WERI-Rb-1 (cell line): ENCODE data around the gene ELF1.
"Not testable (repeated sequence)": the region's sequence is repeated elsewhere in the genome, so short reads cannot be mapped to it uniquely, and the experiment has no call there.

Experiments
- DNase-seq: peaks from one replicate; pipeline ENCODE4 v3.0.0-alpha.2; 2020
- H3K27ac ChIP-seq: fragments of 250-450 bp; sonication (Bioruptor Pico); 2 replicates; pipeline ENCODE4 v1.5.1; 2020; ENCODE audit warnings: mild to moderate bottlenecking, moderate library complexity
- H3K27me3 ChIP-seq: fragments of 250-450 bp; sonication (Bioruptor Pico); 2 replicates; pipeline ENCODE4 v1.5.1; 2021; ENCODE audit warnings: mild to moderate bottlenecking, low read depth, moderate library complexity; ENCODE audit not compliant: insufficient read depth, severe bottlenecking
- H3K36me3 ChIP-seq: fragments of 250-450 bp; sonication (Bioruptor Pico); 2 replicates; pipeline ENCODE4 v1.5.1; 2020; ENCODE audit warnings: mild to moderate bottlenecking, moderate library complexity
- H3K4me3 ChIP-seq: 2 replicates; pipeline ENCODE4 v1.5.1; 2011; ENCODE audit warnings: low read depth, mild to moderate bottlenecking, control low read depth, low read length
- H3K9me3 ChIP-seq: fragments of 250-450 bp; sonication (Bioruptor Pico); 2 replicates; pipeline ENCODE4 v1.5.1; 2021; ENCODE audit warnings: mild to moderate bottlenecking, moderate library complexity; ENCODE audit not compliant: severe bottlenecking
- TF ChIP-seq, protein P1 (sequence below): IDR thresholded peaks from 2 replicates; pipeline ENCODE4 v1.5.1; 2011; ENCODE audit warnings: low read depth, mild to moderate bottlenecking, control low read depth, inconsistent platforms, low read length

ELF1 gene

DNA sequence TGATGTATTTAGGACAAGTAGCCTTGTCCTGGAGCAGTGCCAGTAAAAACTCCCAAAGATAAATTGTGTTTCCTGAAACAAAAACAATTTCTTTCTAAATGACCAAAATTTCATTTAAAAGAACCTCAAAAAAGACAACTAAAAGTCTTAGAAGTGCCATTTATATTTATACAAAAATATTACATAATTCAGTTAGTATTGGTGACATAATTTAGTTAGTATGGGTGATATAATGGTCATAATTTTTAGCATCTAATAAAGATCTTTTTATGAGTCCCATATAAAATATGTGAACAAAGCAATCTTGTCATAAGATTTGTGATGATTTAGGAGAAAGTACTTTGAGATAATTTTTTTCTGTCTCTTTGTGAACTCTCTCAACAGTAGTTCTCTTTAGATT is 76.0 kb downstream of the ELF1 start:
- no peak overlapping the region for H3K27ac ChIP-seq
- TF ChIP-seq, protein P1, sequence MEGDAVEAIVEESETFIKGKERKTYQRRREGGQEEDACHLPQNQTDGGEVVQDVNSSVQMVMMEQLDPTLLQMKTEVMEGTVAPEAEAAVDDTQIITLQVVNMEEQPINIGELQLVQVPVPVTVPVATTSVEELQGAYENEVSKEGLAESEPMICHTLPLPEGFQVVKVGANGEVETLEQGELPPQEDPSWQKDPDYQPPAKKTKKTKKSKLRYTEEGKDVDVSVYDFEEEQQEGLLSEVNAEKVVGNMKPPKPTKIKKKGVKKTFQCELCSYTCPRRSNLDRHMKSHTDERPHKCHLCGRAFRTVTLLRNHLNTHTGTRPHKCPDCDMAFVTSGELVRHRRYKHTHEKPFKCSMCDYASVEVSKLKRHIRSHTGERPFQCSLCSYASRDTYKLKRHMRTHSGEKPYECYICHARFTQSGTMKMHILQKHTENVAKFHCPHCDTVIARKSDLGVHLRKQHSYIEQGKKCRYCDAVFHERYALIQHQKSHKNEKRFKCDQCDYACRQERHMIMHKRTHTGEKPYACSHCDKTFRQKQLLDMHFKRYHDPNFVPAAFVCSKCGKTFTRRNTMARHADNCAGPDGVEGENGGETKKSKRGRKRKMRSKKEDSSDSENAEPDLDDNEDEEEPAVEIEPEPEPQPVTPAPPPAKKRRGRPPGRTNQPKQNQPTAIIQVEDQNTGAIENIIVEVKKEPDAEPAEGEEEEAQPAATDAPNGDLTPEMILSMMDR, result no peak

GRCh38 chr13:40941581-40941980 is 77.5 kb downstream of the ELF1 start:
- Histone ChIP-seq H3K27ac (no peak overlapping the region), H3K36me3 (no peaks in the 10 kb centered on the region), H3K9me3 (no peaks in the 10 kb centered on the region), H3K4me3 (no peak overlapping the region), H3K27me3 (no peaks in the 10 kb centered on the region)
- no peak for DNase-seq
- TF ChIP-seq, protein P1, result no peak

More for the DNA sequence above, 76.0 kb downstream of the ELF1 start:
- Histone ChIP-seq H3K27me3 (no peaks in the 10 kb centered on the region), H3K4me3 (no peak overlapping the region), H3K36me3 (no peaks in the 10 kb centered on the region), H3K9me3 (no peaks in the 10 kb centered on the region)
- no peak for DNase-seq

DNA sequence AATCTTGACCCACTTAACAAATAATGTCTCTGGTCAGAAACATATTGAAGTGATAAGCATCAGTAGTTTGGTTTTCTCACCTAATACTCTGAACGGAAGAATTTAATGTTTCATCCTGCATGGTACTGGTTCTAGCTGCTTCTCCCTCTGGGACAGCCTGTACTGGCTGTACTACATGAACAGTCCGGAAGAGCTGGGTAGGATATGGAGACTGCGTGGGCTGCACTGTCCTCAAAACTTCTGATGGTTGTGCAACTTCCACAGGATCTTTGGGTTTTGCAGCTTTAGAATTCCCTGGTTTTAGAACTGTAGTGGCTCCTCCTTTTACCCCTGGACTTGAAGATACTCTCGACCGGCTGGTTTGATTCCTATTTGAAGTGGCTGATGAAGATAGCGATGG is 78.3 kb downstream of the ELF1 start:
- Histone ChIP-seq H3K9me3 (no peaks in the 10 kb centered on the region), H3K4me3 (no peak overlapping the region), H3K27ac (no peak overlapping the region), H3K27me3 (no peaks in the 10 kb centered on the region), H3K36me3 (no peaks in the 10 kb centered on the region)
- DNase-seq, result no peak
- TF ChIP-seq, protein P1, result no peak

DNA sequence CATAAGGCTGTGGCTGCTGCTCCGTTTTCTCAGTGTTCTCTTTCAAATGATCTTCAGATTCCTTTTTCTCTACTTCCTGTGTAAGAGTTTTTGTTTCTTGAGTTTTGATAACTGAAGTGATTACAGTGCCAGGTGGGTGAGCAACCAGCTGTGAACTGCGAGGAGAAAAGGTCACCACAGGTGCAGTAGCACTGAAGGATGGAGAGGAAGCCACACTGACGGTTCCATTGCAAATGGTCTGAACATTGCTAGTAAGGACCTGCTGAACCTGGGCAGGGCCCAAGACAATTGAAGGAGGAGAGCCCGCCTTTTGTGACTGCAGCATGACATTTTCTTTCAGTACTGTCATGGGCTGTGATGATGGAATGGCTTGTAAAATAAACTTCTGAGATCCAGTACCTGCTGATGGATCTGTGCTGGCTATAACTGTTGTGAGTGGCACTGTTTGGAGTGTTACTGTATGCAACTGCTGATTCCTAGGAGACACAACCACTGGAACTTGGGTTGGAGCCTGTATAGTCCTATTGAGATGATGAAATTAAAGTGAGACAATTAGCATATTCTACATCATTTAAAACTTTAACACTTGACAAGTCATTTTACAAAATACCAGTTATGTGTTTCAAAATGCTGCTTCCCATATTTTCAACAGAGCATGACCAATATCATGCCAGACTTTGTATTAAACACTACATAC is 85.5 kb downstream of the ELF1 start:
- TF ChIP-seq, protein P1, result no peak
- H3K36me3 ChIP-seq, result no peaks in the 10 kb centered on the region
- H3K9me3 ChIP-seq, result no peaks in the 10 kb centered on the region
- H3K27ac ChIP-seq, result no peak overlapping the region
- no peak overlapping the region for H3K4me3 ChIP-seq
- DNase-seq, result no peak
- H3K27me3 ChIP-seq, result no peaks in the 10 kb centered on the region

DNA sequence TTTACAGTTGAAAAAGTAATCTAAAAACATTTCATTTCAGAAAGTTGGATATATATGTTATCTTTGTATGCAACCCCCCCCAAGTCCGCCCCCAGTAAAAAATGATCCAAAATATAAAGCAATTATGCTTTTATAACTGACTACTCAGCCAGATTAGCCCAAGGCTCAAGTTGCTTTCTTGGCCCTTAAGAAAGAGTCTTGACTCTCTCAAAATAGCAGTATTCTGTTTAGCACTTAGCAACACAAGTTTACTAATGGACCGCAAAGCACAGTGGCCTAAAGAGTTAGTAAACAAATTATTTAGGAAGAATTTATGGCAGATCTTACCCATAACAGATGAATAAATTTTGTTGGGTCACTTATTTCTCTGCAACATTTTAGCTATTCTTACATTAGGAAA is 86.9 kb downstream of the ELF1 start:
- H3K36me3 ChIP-seq, result no peaks in the 10 kb centered on the region
- H3K27me3 ChIP-seq, result no peaks in the 10 kb centered on the region
- TF ChIP-seq, protein P1, result no peak
- H3K27ac ChIP-seq, result no peak overlapping the region
- no peaks in the 10 kb centered on the region for H3K9me3 ChIP-seq
- H3K4me3 ChIP-seq, result no peak overlapping the region
- DNase-seq, result no peak

- H3K36me3 ChIP-seq, result no peaks in the 10 kb centered on the region
Measured at GRCh38 chr13:40931719-40932118, 87.4 kb downstream of the ELF1 start.

GRCh38 chr13:40929883-40930282 is 89.2 kb downstream of the ELF1 start:
- not testable (repeated sequence) for DNase-seq, H3K9me3 ChIP-seq, H3K27ac ChIP-seq, H3K4me3 ChIP-seq, H3K36me3 ChIP-seq, H3K27me3 ChIP-seq

More at GRCh38 chr13:40931719-40932118, 87.4 kb downstream of the ELF1 start:
- Histone ChIP-seq H3K4me3 (no peak overlapping the region), H3K27me3 (no peaks in the 10 kb centered on the region), H3K27ac (no peak overlapping the region), H3K9me3 (no peaks in the 10 kb centered on the region)
- DNase-seq, result no peak
- TF ChIP-seq, protein P1, result no peak
